Loucy (cell line): Measurements from ENCODE around the gene RACGAP1.

ENCODE experiments used
- H2AFZ ChIP-seq: fragments of 200-600 bp; sonication (generic); 2 replicates; pipeline ENCODE4 v1.6.0; 2016; ENCODE audit warnings: antibody characterized with exemption, mild to moderate bottlenecking, low read length, moderate library complexity
- H3F3A ChIP-seq: fragments of 200-600 bp; 2 replicates; pipeline ENCODE4 v1.6.0; 2016; ENCODE audit warnings: antibody characterized with exemption, low read depth, mild to moderate bottlenecking
- H3K27me3 ChIP-seq: fragments of 200-600 bp; sonication (generic); 2 replicates; pipeline ENCODE4 v1.6.1; 2014; ENCODE audit warnings: low read length, mild to moderate bottlenecking; ENCODE audit not compliant: insufficient read depth, poor library complexity, severe bottlenecking
- H3K36me3 ChIP-seq: fragments of 200-600 bp; sonication (generic); 2 replicates; pipeline ENCODE4 v1.6.1; 2016; ENCODE audit warnings: low read length; ENCODE audit not compliant: insufficient read depth
- H3K4me1 ChIP-seq: fragments of 200-600 bp; sonication (generic); 2 replicates; pipeline ENCODE4 v1.5.1; 2014; ENCODE audit warnings: low read length, mild to moderate bottlenecking; ENCODE audit not compliant: insufficient read depth, poor library complexity, severe bottlenecking
- H3K4me2 ChIP-seq: fragments of 200-600 bp; sonication (generic); 2 replicates; pipeline ENCODE4 v1.6.0; 2014; ENCODE audit warnings: antibody characterized with exemption, low read length, low read depth, mild to moderate bottlenecking; ENCODE audit not compliant: poor library complexity, severe bottlenecking
- H3K4me3 ChIP-seq: fragments of 200-600 bp; sonication (generic); 2 replicates; pipeline ENCODE4 v1.5.1; 2014; ENCODE audit warnings: low read length, mild to moderate bottlenecking, mixed read lengths; ENCODE audit not compliant: poor library complexity, severe bottlenecking
- H3K79me2 ChIP-seq: fragments of 200-600 bp; sonication (generic); 2 replicates; pipeline ENCODE4 v1.6.1; 2014; ENCODE audit warnings: low read length; ENCODE audit not compliant: insufficient read depth
- H3K9ac ChIP-seq: fragments of 200-600 bp; sonication (generic); 2 replicates; pipeline ENCODE4 v1.6.0; 2014; ENCODE audit warnings: mild to moderate bottlenecking, low read depth, low read length, moderate library complexity; ENCODE audit not compliant: poor library complexity, severe bottlenecking
- H3K9me2 ChIP-seq: fragments of 200-600 bp; sonication (generic); replicated peaks from 2 replicates; pipeline ENCODE4 v1.6.1; 2016; ENCODE audit warnings: low read depth, low read length, mixed read lengths
- H3K9me3 ChIP-seq: fragments of 200-600 bp; sonication (generic); 2 replicates; pipeline ENCODE4 v1.6.1; 2014; ENCODE audit warnings: mild to moderate bottlenecking, antibody characterized with exemption, low read length, low read depth; ENCODE audit not compliant: insufficient read depth
- H4K20me1 ChIP-seq: fragments of 200-600 bp; sonication (generic); 2 replicates; pipeline ENCODE4 v1.6.0; 2014; ENCODE audit warnings: antibody characterized with exemption, low read length, mild to moderate bottlenecking; ENCODE audit not compliant: insufficient read depth, poor library complexity, severe bottlenecking
- EZH2phosphoT487 ChIP-seq: fragments of 200-600 bp; IDR thresholded peaks from 2 replicates; pipeline ENCODE4 v1.6.1; 2018; ENCODE audit warnings: antibody characterized with exemption, mild to moderate bottlenecking, moderate library complexity, borderline replicate concordance
- TF ChIP-seq, protein P1 (sequence below): fragments of 200-600 bp; sonication (generic); conservative IDR thresholded peaks from 2 replicates; pipeline ENCODE4 v1.5.1; 2014; ENCODE audit warnings: mild to moderate bottlenecking, antibody characterized with exemption, low read length

Gene RACGAP1

DNA sequence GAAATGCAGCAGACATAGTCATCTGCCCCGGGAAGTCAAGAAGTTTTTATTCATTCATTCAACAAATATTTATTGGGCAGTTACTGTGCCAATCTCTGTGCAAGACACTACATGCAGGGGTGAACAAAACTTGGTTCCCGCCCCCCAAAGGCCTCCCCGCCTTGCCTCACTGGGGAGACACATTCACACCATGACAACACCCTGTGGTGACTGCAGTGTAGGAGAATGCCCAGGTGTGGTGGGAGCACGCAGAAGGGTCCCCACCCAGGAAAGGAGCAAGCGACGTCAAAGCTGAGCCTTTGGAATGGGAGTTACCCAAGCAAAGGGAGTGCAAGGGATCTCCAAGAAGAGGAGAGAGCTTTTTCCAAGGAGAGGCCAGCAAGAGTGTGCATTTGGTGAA, 54.2 kb downstream of the RACGAP1 start:
- no peak for TF ChIP-seq EZH2phosphoT487
- TF ChIP-seq, protein P1, sequence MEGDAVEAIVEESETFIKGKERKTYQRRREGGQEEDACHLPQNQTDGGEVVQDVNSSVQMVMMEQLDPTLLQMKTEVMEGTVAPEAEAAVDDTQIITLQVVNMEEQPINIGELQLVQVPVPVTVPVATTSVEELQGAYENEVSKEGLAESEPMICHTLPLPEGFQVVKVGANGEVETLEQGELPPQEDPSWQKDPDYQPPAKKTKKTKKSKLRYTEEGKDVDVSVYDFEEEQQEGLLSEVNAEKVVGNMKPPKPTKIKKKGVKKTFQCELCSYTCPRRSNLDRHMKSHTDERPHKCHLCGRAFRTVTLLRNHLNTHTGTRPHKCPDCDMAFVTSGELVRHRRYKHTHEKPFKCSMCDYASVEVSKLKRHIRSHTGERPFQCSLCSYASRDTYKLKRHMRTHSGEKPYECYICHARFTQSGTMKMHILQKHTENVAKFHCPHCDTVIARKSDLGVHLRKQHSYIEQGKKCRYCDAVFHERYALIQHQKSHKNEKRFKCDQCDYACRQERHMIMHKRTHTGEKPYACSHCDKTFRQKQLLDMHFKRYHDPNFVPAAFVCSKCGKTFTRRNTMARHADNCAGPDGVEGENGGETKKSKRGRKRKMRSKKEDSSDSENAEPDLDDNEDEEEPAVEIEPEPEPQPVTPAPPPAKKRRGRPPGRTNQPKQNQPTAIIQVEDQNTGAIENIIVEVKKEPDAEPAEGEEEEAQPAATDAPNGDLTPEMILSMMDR: no peak
- H3K27me3 ChIP-seq: no peaks in the 10 kb centered on the region
- no peak overlapping the region for H3K4me2 ChIP-seq
- H3K36me3 ChIP-seq: no peaks in the 10 kb centered on the region
- no peak overlapping the region for H3K9ac ChIP-seq
- peaks cover 21% of the 10 kb centered on the region for H3K4me1 ChIP-seq
- no peak overlapping the region for H2AFZ ChIP-seq
- H3K4me3 ChIP-seq: no peak overlapping the region
- H3K9me2 ChIP-seq: no peaks in the 10 kb centered on the region
- no peaks in the 10 kb centered on the region for H3K79me2 ChIP-seq
- no peaks in the 10 kb centered on the region for H3K9me3 ChIP-seq
- no peaks in the 10 kb centered on the region for H3F3A ChIP-seq
- no peaks in the 10 kb centered on the region for H4K20me1 ChIP-seq

DNA sequence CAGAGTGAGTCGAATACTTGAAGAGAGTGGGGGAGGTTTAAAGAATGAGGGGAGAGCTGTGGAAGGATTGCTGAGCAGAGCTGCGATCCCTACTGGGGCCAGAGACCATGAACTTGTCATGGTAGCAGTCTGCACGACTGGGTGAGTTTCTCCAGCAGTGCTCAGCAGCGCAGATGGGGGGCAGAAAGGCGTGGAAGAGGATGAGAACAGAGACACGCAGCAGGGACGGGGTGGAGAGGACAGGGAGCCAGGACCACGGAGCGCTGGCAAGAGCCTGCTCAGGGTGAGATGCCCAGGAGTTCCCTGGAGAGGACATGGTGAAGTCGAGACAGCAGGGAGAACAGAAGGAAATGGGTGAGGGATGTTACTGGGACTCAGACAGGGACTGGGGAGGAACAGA, 54.6 kb downstream of the RACGAP1 start:
- H3K4me3 ChIP-seq: no peak overlapping the region
- peaks cover 23% of the 10 kb centered on the region for H3K4me1 ChIP-seq
- no peaks in the 10 kb centered on the region for H3K9me2 ChIP-seq
- no peaks in the 10 kb centered on the region for H3K27me3 ChIP-seq
- H3F3A ChIP-seq: no peaks in the 10 kb centered on the region
- H3K36me3 ChIP-seq: no peaks in the 10 kb centered on the region
- TF ChIP-seq EZH2phosphoT487: no peak
- TF ChIP-seq, protein P1: no peak
- H3K79me2 ChIP-seq: no peaks in the 10 kb centered on the region
- no peaks in the 10 kb centered on the region for H4K20me1 ChIP-seq
- H3K9ac ChIP-seq: no peak overlapping the region
- H2AFZ ChIP-seq: no peak overlapping the region
- H3K9me3 ChIP-seq: no peaks in the 10 kb centered on the region
- H3K4me2 ChIP-seq: no peak overlapping the region

GRCh38 chr12:49969651-49970429, 55.5 kb downstream of the RACGAP1 start:
- Histone ChIP-seq H3F3A (no peaks in the 10 kb centered on the region), H3K27me3 (no peaks in the 10 kb centered on the region)

More at GRCh38 chr12:49969651-49970429, 55.5 kb downstream of the RACGAP1 start:
- no peaks in the 10 kb centered on the region for H3K79me2 ChIP-seq
- peaks cover 28% of the 10 kb centered on the region for H3K4me1 ChIP-seq
- H3K9me3 ChIP-seq: no peaks in the 10 kb centered on the region
- TF ChIP-seq, protein P1: no peak
- no peak for TF ChIP-seq EZH2phosphoT487
- no peak overlapping the region for H3K9ac ChIP-seq
- H3K4me2 ChIP-seq: no peak overlapping the region
- H3K9me2 ChIP-seq: no peaks in the 10 kb centered on the region
- H3K4me3 ChIP-seq: no peak overlapping the region
- H2AFZ ChIP-seq: no peak overlapping the region
- no peaks in the 10 kb centered on the region for H4K20me1 ChIP-seq
- no peaks in the 10 kb centered on the region for H3K36me3 ChIP-seq
